Activated T-cell treated with anti-CD3 and anti-CD28 coated beads for 48 hours (primary cell): Measurements from ENCODE around the gene DOK1.
"Not testable (repeated sequence)": the region's sequence is repeated elsewhere in the genome, so short reads cannot be mapped to it uniquely, and the experiment has no call there.

Experiments used
- DNase-seq: peaks from one replicate; pipeline ENCODE4 v3.0.0-alpha.2; 2020; ENCODE audit warnings: low read depth

The DOK1 gene

DNA sequence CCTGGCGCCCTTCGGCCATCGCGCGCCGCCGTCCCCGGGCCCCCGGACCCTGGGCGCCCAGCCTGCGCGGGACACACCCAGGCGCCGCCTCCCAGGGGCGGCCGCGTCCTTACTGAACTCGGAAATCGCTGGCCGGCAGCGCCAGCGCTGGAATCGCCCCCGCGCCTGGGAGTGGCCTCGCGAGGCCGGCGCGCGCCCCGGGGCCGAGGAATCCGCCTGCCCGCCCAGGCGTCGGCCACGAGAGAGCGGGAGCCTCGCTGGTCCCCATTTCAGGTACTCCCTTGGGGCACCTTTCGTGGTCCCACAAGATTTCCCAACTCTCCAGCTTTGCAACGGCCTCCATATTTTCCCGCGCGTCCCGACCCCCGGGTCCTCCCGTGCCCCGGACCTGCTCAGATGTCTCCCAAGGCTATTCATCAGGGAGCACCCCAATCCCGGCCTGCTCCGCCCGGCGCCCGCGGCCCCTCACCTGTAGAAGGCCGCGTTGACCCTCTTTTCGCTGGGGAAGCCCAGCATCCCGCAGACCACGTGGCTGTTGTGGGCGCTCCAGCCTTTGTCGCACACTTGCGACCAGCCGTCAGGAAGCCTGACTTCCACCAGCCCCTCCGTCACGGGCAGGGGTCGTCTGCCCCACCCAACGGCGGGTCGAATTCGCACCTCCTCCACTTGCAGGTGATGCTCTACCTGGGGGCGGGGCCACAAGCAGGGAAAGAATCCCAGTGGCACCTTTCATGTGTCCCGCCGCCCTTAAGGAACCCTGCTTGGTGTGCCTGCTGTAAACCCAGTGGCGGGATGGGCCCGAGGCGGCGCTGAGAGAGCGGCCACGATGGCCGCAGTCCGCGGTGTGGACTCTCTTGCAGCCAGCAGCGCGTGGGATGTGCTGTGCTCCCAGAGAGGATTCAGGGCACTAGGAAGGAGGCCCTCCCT is 5.4 kb upstream of the DOK1 start:
- no peak for DNase-seq

DNA sequence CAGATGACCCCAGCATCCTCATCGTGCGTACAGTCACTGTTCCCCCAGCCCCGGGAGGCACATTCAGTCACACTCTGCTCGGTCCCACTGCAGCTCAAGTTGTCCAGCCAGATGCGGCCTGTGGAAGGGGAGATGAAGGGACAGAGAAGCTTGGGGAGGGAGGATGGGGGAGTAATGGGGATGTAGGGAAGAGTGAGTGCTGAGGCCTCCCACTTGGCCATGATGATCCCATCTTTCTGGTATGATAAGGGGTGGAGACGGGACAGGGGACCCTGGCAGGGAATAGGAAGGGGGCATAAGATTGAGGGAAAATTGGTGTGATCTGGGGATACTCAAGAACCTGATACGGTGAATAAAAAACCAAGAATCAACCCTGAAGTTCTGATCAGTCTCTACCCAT is 4.3 kb upstream of the DOK1 start:
- no peak for DNase-seq

DNA sequence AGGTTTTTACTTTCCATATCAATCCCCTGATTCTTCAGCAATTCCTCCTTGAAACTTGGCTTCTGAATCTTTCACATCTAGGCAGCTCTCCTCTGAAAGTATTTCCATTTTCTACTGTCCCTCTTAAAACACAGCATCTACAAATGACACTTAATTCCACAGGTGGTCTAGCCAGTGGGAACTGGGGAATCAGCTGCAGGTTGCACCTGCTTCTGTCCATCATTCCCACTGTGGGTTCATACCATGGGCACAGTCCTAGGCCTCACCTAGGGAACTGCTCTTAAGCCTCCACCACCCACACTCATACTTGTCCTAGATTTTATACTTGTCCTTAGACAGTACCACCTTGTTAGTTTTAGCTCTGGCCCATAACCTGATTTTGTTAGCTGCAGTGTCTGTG is 3.0 kb upstream of the DOK1 start:
- no peak for DNase-seq

DNA sequence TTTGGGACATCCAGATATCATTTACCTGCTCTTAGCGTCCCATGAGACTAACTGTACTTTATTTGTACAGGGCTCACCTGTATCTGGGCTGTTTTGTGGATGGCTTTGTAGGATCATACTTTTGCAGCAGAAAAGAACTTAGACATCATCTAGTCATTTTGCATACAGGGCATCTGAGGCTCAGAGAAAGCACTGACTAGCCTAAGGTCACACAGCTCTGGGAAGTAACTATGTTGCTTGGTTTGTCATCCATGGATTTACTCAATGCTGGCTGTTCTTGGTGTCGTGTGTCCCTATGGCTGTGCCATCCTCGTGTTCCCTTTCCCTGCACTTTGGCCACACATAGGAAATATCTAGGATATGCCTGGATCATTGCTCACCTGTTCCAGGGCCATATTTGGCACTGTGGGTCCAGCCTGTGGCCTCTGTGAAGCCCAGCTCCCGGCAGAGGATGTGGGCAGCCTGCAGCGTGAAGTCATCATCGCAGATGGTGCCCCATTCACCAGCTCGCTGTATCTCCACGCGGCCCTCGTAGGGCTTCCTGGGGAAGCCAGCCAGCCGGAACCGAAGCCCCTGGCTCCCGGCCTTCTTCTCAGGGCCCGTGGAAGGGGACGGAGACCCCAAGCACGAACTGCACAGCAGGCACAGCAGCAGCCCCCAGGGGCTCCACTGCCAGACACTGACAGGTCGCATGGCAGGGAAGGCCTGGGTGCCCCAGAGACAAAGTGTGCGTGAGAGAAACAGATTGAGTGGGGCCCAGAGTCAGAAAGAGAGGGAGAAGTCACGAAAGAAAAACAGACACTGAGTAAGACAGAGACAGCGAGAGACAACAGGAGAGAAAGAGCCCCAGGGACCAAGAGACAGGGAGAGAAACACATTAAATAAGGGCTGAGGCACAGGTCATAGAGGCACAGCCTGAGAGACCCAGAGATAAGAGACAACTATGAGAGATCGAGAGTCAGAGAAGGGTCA is 2.3 kb upstream of the DOK1 start:
- no peak for DNase-seq

DNA sequence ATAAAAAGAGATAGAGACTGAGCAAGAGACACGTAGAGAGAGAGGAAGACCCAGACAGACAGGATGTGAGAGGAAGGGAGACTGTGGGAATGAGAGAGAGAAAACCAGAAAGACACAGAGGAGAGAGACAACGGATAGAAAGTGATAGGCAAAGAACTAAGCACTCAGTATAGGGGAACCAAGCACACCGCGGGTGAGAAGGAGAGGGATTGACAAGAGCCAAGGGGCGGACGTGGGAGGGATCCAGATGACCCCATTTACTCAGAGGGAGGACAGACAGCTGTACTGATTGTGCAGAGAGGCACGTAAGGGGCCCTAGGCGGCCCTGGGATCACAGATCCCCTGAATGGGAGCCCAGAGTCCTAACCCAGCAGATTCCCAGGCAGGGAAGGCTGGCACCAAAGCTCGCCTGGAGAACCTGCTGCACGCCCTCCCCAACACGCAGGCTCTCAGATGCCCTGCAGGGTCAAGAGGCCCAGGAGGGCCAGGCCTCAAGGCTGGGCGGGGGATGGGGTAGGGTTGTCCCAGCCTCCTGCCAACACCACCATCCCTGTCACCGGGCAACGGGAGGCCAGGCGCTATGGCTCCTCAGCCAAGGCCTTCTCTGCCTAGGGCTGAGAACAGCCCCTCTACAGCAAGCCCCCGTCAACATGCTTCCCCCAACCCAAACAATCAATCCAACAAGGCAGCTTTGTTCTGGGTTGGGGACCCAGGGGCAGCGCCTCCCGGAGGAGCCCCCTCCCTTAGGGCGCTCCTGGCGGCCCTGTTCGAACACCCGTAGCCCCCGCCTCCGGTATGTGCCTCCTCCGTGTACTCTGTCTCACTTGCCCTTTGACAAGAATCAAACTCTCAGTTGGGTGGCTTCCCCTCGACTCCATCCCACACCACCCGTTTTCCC is 1.4 kb upstream of the DOK1 start:
- no peak for DNase-seq

DNA sequence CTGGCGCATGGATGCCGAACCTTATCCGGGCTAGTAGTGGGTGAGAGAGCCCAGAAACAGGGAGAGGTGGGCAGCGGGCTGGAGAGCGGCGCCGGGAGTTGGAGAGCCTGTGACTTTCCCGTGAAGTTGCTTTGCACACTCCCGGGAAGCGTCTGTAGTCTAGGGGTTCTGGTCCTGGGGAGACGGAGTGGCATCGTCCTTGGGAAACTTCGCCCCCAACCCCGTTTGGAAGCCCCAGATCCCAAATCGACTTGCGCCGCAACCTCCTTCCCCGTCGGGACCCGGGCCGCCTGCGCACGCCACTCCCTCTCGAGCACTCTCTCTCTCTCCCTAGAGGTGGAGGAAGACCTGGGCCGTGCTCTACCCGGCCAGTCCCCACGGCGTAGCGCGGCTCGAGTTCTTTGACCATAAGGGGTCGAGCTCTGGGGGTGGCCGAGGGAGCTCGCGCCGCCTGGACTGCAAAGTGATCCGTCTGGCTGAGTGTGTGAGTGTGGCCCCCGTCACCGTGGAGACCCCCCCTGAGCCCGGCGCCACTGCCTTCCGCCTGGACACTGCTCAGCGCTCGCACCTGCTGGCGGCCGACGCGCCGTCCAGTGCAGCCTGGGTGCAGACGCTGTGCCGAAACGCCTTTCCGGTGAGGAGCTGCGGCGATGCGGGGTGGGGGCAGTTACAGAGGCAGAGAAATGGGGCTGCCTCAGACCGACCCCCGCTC is 456 bp downstream of the DOK1 start:
- no peak for DNase-seq

DNA sequence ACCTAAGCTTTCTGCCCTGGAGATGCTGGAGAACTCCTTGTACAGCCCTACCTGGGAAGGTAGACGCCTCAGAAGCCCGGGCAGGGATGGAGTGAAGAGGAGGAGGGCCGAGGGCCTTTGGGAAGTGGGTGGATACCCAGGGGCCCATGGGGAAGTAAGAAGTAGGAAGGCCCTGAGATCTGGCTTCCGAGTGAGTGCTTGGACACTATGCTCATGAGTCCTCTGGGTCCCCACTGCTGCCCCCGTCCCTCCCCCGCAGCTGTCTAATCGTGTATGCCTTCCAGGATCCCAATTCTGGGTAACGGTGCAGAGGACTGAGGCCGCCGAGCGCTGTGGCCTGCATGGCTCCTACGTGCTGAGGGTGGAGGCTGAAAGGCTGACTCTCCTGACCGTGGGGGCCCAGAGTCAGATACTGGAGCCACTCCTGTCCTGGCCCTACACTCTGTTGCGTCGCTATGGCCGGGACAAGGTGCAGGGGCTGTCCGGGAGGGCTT is 1.1 kb downstream of the DOK1 start:
- no peak for DNase-seq

DNA sequence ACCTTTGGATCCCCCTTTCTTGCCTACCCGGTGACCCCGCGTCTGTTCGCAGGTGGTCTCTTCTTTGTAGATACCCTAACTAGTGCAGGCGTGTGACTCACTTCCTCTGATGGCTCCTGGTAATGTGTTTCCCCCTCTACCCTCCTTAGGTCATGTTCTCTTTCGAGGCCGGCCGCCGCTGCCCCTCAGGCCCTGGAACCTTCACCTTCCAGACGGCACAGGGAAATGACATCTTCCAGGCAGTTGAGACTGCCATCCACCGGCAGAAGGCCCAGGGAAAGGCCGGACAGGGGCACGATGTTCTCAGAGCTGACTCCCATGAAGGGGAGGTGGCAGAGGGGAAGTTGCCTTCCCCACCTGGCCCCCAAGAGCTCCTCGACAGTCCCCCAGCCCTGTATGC is 1.6 kb downstream of the DOK1 start:
- DNase-seq: no peak

DNA sequence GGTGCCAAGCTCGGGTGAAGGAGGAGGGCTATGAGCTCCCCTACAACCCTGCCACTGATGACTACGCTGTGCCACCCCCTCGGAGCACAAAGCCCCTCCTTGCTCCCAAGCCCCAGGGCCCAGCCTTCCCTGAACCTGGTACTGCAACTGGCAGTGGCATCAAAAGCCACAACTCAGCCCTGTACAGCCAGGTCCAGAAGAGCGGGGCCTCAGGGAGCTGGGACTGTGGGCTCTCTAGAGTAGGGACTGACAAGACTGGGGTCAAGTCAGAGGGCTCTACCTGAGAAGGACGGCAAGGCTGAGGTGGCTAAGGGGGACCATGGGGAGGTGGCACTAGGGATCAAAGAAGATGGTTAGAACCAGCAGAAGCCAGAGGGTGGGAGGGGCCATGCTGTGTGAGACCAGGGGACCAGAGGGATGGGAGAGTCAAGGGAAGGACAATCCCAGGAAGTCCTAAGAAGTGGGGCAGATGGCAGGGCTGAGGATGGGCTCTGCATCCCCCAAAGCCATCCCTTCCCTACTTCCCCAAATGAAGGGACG is 2.4 kb downstream of the DOK1 start:
- no peak for DNase-seq

DNA sequence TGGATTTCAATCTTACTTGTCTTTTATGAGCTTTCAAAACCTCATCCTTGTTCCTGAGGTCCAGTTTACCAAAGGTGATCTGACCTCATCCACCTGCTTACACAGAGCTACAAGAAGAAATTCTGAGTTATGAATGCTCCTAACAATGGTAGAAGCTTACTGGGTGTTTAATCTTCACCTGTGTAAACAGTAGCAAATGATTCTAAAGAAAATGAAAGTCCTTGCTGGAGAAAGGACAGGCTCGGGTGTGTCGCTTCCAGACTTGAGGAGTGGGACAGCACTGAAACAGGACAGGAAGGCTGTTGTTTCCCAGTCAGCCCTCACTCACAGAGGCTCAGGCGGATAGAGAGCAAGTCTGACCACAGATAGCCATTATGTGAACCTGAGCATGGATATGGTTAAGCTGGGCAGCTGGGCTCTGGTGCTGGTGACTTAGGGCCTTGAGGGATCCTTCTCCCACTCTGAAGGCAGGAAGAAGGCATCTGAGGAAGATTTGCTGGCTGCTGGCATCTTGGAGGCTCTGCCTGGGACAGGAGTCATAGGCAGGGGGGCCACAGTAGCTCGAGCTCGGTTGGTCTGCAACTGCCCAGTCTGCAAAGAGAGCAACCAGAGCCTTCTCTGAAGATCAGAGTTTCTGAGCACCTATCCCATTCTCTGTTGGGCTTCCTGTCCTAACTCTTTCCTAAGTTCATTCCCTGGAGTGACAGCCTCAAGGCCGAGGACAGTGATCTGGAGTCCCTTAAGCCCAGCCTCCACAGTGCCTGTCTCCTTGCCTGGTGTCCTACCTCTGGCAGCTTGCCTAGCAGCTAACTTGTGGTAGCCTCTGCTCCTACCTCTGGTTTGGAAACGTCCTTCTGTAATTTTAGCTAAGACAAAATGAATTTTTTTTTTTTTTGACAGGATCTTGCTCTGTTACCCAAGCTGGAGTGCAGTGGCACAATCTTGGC is 4.0 kb downstream of the DOK1 start:
- no peak for DNase-seq

DNA sequence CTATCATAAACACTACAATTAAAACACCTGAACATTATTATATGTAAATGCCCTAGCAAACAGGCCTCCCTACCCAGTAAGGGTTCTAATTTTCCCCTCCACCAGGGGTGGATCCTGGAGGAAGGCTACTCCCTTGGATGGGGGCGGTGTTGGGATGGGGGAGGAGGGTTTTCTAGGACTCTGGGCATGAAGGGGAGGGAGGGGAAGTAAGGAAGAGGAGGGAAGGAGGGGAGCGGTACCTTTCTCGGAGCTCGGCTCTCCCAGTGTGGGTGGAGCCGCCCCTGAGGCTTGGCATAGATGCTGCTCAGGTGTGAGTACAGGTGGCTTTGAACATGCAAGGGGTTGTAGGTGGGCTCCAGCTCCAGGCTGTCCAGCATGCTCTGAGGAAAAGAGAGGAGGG is 5.4 kb downstream of the DOK1 start:
- DNase-seq: no peak

DNA sequence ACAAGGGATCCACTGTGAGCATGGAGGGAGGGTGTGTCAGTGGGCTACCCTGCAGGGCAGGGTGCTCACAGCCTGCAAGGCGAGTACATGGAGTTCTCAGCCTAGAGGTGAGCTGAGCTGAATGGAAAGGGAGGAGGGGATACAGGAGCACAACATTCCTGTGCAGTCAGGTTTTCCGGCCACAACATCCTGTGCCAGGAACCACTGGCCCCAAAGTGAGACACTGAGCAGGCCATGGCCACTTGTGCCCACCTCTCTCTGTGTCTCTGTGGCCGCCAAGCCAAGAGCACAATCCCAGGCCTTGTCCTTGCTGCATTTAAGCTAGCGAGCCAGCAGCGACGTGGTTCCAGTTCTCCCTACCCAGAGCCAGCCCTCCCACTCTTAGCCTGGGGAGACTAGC is 6.1 kb downstream of the DOK1 start:
- no peak for DNase-seq

DNA sequence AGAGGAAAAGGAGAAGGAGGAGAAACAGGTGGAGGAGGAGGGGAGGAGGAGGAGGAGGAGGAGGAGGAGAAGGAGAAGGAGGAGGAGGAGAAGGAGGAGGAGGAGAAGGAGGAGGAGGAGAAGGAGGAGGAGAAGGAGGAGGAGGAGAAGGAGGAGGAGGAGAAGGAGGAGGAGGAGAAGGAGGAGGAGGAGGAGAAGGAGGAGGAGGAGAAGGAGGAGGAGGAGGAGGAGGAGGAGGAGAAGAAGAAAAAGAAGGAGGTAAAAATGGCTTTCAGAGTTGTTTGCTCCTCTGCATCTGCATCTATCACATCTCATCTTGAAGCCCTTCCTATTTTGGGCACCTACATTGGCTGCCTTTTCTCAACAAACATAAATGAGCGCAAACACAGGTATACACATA is 6.5 kb downstream of the DOK1 start:
- not testable (repeated sequence) for DNase-seq

DNA sequence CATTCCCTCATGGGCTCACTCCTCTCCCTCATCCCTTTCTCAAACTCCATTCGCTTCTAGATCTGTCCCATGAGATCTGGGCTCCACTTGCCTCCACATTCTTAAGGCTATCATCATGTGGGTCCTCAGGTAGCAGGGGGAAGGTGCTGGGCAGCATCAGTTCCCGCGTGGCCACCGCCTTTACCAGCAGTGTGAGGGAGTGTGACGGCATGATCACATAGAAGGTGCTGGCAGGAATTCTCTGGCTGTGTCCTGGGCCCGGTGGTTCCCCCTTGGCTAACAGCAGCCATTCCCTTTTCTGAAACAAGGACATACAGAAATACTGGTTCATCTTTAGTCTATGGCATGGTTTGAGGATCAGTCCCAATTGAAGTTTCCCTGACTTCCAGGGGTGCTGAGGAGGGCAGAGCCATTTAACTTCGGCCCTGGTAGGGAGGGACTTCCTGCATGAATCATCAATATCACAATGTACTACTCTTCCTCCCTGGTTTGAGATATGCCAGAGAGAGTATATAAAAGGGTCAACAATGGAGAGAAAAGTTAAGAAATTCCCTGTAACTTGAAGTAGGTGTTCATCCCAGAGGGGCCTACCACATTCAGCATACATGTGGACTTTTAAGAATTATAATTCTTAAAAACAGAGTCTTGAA is 7.7 kb downstream of the DOK1 start:
- no peak for DNase-seq

DNA sequence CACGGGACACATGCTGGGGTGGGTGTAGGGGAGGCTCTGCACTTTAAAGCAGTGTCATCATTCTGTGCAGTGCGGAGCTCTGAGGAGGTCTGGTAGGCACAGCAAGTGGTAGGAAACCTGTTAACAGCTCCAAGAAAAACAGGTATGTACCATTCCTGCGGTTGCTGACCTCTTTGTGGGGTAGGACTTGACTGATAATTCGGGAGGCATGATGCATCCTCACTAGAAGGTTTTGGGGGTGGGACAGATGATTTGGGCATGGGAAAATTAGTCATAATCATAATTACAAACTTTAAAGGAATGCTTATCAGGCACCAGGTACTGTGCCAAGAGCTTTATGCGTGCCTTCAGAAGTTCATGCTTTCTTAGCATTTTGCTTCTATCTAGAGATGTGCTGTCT is 9.7 kb downstream of the DOK1 start:
- no peak for DNase-seq

DNA sequence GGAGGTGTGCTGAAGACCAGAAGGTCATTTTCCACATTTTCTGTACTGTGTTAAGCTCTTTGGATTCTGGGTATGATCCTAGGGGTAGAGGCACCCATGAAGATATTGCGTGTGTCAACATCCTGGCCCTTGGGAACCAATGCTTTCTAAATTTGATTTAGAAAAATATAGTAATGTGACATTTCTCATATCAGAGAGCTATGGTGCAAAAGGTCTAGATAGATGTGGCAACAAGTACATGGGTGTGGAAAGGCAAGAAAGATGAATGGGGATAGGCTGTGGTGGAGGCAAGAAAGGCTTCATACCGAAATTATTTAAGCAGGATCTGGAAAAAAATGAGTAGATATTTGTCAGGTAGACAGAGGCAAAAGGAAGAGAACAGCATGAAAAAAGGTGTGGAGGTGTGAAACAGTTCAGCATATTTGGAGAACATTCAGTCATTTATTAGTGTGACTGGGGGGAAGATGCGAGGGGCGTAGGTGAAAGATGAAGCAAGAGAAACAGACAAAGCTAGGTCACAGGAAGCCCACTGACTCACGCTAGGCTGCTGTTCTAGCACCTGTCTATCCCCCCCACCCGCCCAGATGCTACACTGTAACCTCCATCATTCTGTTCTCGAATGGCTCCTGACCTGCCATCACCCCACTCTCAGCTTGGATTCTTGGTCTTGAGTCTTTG is 11.7 kb downstream of the DOK1 start:
- DNase-seq: no peak

DNA sequence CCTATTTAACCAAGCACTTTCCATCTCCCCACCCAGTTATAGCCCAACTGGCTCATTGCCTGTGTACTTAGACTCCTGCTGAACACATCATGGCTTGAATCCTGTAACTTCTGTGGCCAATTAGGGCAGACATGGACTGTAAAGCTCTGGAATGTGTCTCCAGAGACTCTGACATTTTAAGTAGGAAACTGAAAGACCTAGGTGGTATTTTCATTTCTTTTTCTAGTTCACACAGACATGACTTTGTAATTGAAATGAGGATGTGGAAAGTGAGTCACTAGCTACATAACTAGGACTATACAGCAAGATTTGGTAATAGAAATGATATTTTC is 12.2 kb downstream of the DOK1 start:
- no peak for DNase-seq

DNA sequence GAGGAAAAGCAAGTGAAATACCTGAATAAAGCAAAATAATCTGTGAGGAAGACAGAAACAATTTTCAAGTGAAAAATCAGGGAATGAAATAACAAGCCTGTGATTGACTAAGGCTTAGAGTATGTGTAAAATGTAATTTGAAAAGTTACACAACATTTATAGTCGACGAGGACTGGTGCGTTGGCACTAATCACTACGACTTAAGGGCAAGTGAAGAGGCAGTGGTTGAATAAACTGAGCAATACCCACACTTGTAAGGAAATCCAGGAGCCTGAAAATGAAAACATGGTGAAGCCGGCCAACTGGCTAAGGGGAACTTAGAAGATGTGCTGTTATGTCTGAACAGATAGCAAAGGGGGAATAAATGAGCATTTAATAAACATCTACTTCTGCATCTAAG is 13.4 kb downstream of the DOK1 start:
- DNase-seq: no peak

DNA sequence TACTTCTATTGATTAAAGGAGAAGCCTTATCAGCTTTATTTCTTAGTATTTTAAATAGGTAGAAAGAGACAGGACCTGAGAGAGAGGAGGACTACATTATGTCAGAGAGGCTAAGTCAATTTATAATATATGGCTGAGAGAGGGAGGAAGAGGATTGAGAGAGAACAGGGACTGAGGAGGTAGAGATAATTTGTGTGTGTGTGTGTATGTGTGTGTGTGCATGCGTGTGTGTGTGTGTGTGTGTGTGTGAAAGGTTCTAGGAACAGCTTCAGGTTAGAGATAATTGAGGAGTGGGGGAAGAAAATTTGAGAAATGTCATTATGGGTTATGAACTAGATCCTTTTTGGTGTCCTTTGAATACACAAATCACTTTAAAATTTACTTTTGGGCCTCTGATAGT is 15.2 kb downstream of the DOK1 start:
- DNase-seq: no peak
